GM18526 (cell line): ENCODE results near the gene RAB26.

Source experiments
- POLR2A ChIP-seq: IDR thresholded peaks from 3 replicates; pipeline ENCODE4 v1.6.1; 2011; ENCODE audit not compliant: insufficient read length; ENCODE audit errors: extremely low read depth

The RAB26 gene

GRCh38 chr16:2190002-2190658, 41.7 kb downstream of the RAB26 start:
- TF ChIP-seq POLR2A = no peak

- TF ChIP-seq POLR2A = no peak
Observed at GRCh38 chr16:2190659-2191445, 42.4 kb downstream of the RAB26 start.

DNA sequence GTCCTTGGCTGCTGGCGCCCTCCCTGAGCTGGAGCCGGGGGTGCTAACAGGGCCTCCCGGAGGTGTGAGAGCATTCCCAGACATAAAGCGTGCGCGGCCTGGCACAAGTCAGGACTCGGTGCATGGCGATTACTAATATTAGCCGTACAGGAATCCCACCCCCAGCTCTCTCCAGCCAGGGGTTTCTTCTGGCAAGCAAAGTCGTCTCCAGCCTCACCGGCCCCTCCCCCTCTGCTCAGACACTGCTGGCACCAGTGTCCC, 43.0 kb downstream of the RAB26 start:
- TF ChIP-seq POLR2A = no peak

DNA sequence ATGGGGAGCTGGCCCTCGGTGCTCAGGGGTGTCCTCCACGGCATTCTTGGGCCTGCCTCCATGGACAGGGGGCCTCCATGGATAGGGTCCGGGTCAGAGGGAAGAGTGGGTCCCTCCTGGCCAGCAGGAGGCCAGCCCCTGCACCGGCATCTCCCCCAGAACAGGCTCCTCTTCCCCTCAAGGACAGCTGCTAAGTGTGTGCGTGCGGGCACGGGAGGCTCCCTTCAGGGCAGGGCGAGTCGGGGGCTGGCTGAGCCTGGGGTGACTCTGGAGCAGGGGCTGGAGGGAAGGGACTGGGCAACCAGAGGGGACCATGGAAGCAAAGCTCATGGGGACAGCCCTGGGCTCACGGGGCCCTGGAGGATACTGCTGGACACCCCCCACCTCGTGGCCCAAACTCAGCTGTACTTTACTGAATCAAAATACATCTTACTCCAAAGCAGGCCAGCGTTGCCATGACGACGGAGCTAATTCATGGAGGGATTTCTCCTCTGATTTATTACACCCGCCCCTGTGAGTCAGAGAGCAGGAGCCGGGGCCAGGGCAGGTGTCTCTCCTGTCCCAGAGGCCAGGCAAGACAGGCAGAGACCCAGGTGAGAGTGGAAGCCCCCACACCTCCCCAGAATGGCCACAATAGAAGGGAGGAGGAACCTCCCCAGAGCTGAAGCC, 45.9 kb downstream of the RAB26 start:
- TF ChIP-seq POLR2A = no peak

- TF ChIP-seq POLR2A = no peak
Observed at GRCh38 chr16:2194852-2195321, 46.5 kb downstream of the RAB26 start.

DNA sequence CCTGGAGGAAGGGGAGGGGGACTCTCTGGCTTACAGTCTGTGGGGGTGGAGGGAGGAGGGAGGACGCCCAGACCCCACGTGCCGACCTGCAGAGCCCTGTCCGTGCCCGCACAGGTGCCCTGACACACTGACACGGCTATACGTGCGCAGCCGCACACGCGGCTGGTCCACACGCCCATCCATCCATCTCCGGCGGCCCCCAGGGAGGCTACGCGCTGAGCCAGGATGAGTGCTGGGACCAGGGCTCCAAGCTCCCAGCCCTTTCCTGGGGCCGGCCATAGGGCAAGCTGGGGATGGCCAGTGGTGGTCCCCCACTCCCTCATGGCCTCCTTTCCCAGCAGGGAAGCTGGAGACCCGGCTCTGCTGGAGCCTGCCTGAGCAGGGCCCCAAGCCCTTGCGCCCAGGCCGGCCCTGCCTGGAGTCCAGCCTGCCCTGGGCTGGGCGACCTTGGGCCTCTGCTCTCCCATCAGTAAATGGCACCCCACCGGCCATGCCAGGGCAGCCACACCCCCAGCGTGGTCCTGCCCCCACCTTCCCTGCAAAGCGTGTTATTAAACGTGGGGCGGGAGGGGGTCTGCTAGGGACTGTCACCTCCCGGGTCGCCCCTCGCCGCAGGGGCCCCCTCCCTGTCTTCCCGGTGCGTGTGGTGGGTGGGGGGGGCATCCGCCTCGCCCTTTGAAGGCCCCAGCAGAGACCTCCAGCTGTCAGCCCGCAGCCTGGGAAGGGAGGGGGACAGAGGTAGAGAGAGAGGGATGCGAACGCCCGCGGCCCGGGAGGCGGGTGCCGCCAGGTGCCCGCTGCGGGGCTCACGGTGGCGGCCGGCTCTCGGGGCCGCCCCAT, 47.1 kb downstream of the RAB26 start:
- no peak for TF ChIP-seq POLR2A

GRCh38 chr16:2196162-2196980, 47.9 kb downstream of the RAB26 start, which contains the start of gene CASKIN1:
TSS of gene CASKIN1 (minus strand) at chr16:2196605. CDS start at chr16:2196432, 173 bp downstream.
- no peak for TF ChIP-seq POLR2A

GRCh38 chr16:2196981-2197511, 48.6 kb downstream of the RAB26 start:
- TF ChIP-seq POLR2A = no peak

DNA sequence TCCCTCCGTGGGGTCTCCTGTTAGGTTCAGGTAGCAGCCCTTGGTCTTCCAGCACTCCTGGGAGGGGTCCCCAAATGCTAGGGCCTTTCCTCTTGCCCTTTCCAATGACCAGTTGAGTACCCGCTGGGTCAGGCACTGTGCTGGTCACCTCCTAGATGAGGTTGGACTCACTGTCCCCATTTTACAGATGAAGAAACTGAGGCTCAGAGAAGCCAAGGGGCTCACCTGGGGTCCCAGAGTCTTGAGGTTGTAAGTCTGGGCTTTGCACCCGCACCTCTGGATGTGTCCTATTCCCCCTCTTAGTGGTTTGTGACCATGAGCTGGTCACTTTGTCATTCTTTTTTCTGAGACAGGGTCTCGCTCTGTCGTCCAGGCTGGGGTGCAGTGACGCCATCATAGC, 49.3 kb downstream of the RAB26 start:
- no peak for TF ChIP-seq POLR2A

GRCh38 chr16:2198283-2198682, 49.9 kb downstream of the RAB26 start:
- TF ChIP-seq POLR2A = no peak

GRCh38 chr16:2199095-2199494, 50.7 kb downstream of the RAB26 start:
- no peak for TF ChIP-seq POLR2A

- TF ChIP-seq POLR2A = no peak
Observed at GRCh38 chr16:2199621-2200139, 51.3 kb downstream of the RAB26 start.

DNA sequence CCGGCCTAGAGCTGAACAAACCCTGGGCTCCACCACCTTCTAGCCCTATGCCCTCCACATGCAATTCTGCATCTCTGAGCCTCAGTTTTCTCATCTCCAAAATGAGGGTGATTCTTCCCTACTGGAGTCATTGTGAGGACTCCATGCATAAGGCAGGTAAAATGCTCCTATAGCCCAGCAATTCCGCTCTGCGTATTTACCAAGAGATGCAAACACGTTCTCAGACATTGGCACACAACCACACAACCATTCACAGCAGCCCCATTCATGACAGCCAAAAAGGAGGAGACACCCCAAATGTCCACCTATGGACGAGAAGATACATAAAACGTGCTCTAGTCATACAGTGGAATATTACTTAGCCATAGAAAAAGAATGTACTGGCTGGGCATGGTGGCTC, 51.9 kb downstream of the RAB26 start:
- no peak for TF ChIP-seq POLR2A
